ENCODE data around the gene TP53INP2. TPM values are rescaled to one million over a fixed set of nuclear protein-coding genes. Genes with fewer than 3 reads are reported as not detected.

Gene TP53INP2
- total and polyA plus RNA-seq, 2 of the 13 experiments (the other 11 are each of a cell fraction or from before 2014, with no cell fraction given) = 5.2 to 18.8 TPM

DNA sequence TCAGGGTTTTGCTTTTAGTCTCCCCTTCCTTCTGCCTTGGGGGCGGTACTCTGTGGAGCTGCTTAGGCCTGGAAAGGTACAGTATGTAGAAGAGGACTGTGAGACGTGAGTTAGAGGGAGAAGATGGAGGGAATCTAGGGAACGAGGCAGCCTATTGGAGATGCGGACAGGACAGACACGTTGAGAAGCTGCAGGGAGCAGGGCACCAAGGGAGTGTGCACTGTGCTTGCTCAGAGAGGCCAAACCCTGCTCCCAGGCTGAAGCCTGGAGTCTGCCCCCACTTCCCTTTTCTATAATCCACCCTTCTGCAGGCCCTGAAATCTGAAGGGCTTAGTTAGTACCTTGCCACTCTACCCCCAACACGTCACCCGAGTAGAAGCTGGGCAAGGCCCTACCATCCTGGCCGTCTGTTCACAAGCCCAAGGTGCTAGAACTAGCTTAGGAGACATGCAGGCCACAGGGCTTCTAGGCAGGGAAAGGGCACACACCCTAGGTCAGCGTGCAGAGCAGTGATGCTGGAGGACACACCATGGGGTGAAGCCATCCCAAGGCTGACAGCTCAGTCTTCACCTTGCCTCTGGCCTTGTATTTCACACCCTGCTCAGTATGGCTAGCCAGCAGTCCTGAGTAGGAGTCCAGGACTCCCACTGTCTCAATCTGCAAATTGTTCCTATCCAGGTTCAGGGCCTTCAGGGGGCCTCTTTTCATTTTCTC is 6.9 kb downstream of the TP53INP2 start:
- Histone ChIP-seq H3K36me3 (replicated peaks in 1 of 2; ENCODE audit: control insufficient read depth in 1 of 2, insufficient read depth in 2 of 2, low read length in 2 of 2) (peaks cover 3 to 16% of the 10 kb centered on the region in 2 experiments; a peak in 4 of 5 replicates), H3K4me1 (ENCODE audit: insufficient read depth, low read length) (peaks cover 79% of the 10 kb centered on the region), H3K9ac (ENCODE audit: insufficient read depth, low read depth, low read length) (no peak overlapping the region), H3K4me3 (replicated peaks in 1 of 3; ENCODE audit: insufficient read depth in 1 of 3, low read depth in 2 of 3, low read length in 3 of 3) (no peak overlapping the region), H2AFZ (ENCODE audit: low read length) (no peak overlapping the region), H3K27ac (ENCODE audit: extremely low read length, insufficient read depth, low read length) (peak overlapping the region; percentile 15), H3K9me3 (ENCODE audit: low read length) (no peaks in the 10 kb centered on the region), H4K20me1 (ENCODE audit: insufficient read depth, low read length) (no peaks in the 10 kb centered on the region), H3K79me2 (ENCODE audit: insufficient read depth, low read length) (peaks cover 5% of the 10 kb centered on the region), H3K27me3 (ENCODE audit: control insufficient read depth in 1 of 2, insufficient read depth in 2 of 2, low read length in 2 of 2) (no peaks in the 10 kb centered on the region), H3K4me2 (ENCODE audit: low read depth, low read length) (no peak overlapping the region)
- WGBS (ENCODE audit: low lambda C conversion rate) = 93% methylated on average over 9 of the region's 9 CpGs
- no TSS peak for BruUV-seq (replicated peaks)
- DNase-seq (ENCODE audit: low spot score) (no peak), FAIRE-seq (no peak), ATAC-seq (peak; percentile 2)
- TF ChIP-seq RAD21 (CRISPR knock-in tag; IDR thresholded peaks at IDR 0.05) (0 out of 2 replicates have a peak, but pooled peaks have one; percentile 5), ZBTB2 (CRISPR knock-in tag; IDR thresholded peaks at IDR 0.05; ENCODE audit: low read depth) (no peak), HNRNPK (IDR thresholded peaks at IDR 0.05; ENCODE audit: low read depth, low read length, poor library complexity, severe bottlenecking) (no peak), ZNF282 (IDR thresholded peaks at IDR 0.05; ENCODE audit: partially characterized antibody) (peak; percentile 4), USF2 (IDR thresholded peaks at IDR 0.05; ENCODE audit: low read depth, low read length) (no peak), USF2 (CRISPR knock-in tag; IDR thresholded peaks at IDR 0.05; ENCODE audit: borderline replicate concordance) (no peak), ZNF687 (CRISPR knock-in tag; IDR thresholded peaks at IDR 0.05) (peak; percentile 43; the same call in 1 of the 2 replicates), RFX1 (IDR thresholded peaks at IDR 0.05) (0 out of 2 replicates have a peak, but pooled peaks have one; percentile 3), ZNF331 (CRISPR knock-in tag; IDR thresholded peaks at IDR 0.05) (no peak), NR2F1 (CRISPR knock-in tag; IDR thresholded peaks at IDR 0.05) (no peak), POLR2AphosphoS2 (IDR thresholded peaks at IDR 0.05; ENCODE audit: low read depth, low read length) (peak; percentile 83), POLR2A (IDR thresholded peaks at IDR 0.05; ENCODE audit: insufficient read depth in 1 of 2, low read depth in 2 of 2, low read length in 2 of 2) (peak in 1 of 2 experiments; percentile 40; a peak in 2 of 4 replicates), RFXAP (CRISPR knock-in tag; IDR thresholded peaks at IDR 0.05; ENCODE audit: borderline replicate concordance) (no peak)
- TF ChIP-seq, protein P1, sequence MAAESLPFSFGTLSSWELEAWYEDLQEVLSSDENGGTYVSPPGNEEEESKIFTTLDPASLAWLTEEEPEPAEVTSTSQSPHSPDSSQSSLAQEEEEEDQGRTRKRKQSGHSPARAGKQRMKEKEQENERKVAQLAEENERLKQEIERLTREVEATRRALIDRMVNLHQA (CRISPR knock-in tag; IDR thresholded peaks at IDR 0.05) = no peak
- intact Hi-C loops (cut with micrococcal nuclease; ENCODE audit: unreplicated experiment) = no loop called here
- CTCF ChIA-PET (ENCODE audit: low intra/inter-chr PET ratio, low total read pairs) = no interaction called here
- in situ Hi-C loops (cut with HindIII; ENCODE audit: extremely low pct_ligation_motif_present, low pct_unique_long_range_greater_than_20kb) = loop anchor here (5.0 kb wide), 1 partner anchor 174 kb away; no protein-coding TSS in a partner anchor
- POLR2A ChIA-PET = interaction anchor here (0.6 to 1.4 kb wide), 3 partner anchors 34 to 89 kb away, joined by 3 to 6 read pairs (median 5); partner anchors contain the start of gene PIGU
